OCI-M2 (cell line): ENCODE data around the gene JMJD1C.

ENCODE experiments used
- DNase-seq: peaks from one replicate; lab custom pipeline; 2025; ENCODE audit not compliant: unreplicated experiment; lab: John Stamatoyannopoulos, UW

Gene JMJD1C

DNA sequence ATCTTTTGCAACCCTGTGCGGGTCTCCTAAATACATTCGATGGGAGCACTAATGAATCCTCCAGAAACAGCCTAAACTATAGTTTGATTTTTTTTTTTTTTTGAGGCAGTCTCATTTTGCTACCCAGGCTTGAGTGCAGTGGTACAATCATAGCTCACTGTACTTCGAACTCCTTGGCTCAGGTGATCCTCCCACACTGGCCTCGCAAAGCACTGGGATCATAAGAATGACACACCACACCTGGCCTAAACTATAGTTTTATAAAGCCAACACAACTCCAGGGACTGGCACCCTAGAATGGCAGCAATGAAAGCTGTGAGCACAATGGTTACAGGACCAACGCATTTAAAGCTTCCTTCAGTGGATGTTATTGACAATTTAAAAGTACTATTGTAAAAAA, 14.5 kb upstream of the JMJD1C start:
- no peak for DNase-seq

DNA sequence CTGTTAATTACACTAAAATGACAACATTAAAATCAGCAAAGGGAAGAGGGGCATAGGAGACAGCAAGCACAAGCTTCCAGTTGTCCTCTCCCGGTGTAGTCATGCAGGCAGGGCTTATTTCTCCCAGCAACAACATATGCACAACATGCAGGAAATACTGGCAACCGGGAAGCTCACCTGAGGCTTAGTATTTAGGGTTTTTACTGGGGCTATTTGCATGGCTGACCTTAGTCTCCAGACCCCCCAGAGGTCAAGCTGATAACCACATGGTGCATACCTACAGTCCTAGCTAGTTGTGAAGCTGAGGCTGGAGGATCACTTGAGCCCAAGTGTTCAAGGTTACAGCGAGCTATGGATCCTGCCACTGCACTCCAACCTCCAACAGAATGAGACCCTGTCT, 12.8 kb upstream of the JMJD1C start:
- DNase-seq, result no peak

DNA sequence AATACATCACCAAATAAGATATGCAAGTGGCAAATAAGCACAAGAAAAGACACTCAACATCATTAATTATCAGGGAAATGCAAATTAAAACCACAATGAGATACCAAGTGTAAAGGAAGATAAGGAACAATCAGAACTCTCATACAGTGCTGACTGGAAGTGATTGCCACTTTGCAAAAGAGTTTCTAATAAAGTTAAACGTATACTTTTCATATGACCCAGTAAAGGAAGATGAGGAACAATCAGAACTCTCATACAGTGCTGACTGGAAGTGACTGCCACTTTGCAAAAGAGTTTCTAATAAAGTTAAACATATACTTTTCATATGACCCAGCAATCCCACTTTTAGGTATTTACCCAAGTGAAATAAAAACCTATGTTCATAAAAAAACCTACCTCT, 12.2 kb upstream of the JMJD1C start:
- DNase-seq, result no peak

DNA sequence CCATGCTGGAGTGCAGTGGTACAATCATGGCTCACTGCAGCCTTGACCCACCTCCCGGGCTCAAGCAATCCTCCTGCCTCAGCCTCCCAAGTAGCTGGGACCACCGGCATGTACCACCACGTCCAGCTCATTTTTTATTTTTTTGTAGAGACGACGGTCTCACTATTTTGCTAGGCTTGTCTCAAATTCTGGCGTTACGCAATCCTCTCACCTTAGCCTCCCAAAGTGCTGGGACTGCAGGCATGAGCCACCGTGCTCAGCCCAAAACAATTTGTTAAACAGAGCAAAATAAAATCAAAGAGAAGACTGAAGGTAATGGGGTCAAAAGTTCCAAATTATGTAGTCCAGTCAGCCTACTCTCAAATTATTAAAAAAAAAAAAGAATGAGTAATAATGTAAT, 8.7 kb upstream of the JMJD1C start:
- no peak for DNase-seq

DNA sequence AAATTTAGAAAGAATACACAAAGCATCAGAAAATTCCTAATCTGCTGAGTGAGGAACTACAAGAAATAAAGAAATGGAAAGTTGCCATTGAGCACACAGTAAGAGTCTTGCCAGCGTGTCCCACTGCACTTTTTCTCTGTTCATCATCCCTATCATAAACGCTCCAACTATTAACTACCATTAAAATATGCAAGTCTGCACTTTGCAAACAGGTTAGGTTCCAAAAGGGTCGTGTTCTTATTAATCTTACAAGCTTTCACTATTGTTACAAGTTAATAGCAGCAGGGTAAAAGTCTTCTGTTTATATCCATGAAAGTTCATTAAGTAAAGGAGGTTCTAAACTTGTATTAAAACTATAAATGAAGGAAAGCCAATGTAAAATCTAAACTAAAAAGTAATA, 5.2 kb upstream of the JMJD1C start:
- DNase-seq, result no peak

DNA sequence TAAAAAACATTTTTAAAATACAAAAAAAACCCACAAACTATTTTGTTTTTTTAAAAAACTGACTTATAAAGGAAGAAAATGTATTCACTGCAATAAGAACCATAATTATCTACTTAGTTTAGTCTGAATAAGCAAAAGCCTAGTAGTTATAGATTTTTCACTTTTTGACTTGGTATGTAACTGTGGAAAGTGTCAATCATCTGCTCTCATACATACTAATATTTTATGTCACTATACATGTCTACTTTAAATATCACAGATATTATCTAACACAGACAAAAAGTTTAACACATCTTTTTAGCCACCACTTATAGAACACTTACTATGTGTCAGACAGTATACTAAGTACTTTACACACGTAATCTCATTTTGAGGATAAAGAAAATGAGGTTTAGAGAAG, 3.2 kb upstream of the JMJD1C start:
- DNase-seq, result no peak

DNA sequence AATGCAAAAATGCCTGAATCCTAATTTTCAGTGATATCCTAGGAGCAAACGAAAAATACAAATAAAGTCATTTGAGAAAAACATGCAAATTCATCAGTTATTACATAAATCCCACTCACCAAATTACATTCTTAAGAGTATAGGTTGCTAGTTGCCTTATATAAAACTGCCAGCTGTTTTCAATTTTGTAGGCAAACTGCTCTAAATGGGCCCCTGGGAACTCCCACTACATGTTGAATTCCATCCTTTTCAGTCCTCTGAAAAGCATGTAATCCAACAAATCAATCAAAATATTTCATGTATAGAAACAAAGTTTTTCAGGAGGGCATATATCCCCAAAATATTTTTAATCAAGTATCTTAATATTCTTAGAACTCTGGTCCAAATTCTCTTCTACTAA, 2.1 kb upstream of the JMJD1C start:
- no peak for DNase-seq

DNA sequence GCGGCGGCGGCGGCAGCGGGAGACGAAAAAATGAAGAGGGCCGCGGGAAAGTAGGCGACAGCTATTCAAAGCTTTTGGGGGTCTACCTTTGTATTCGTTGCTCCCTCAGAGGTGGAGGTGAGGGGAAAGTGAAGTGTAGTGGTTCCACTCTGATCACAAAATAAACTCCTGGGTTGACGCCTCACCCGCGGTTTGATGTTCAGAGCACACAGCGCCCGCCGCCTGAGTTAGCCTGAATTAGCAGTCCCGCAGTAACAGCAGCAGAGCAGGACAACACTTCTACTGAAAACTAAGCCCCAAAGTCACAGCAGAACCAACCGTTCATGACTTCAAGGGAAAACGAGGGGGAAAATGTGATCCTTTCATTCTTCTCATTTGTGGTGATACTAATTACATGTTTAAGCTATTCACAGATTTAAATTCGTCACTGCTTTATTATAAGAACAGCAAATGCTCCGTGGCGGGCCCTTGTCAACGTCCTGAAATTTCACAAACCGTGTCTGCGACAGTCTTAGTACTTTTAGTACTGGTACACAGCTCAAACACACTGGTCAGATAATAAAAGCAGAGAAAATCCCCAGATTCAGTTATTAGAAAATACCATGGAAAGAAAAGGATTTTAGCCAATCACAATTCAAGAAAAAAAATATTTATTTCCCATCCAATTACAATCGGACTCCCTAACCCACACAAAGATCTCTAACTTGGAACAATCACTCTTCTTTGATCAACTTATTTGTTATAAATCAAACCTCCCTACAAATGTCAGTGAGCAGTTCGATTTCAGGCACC, 563 bp upstream of the JMJD1C start:
- DNase-seq, result no peak

DNA sequence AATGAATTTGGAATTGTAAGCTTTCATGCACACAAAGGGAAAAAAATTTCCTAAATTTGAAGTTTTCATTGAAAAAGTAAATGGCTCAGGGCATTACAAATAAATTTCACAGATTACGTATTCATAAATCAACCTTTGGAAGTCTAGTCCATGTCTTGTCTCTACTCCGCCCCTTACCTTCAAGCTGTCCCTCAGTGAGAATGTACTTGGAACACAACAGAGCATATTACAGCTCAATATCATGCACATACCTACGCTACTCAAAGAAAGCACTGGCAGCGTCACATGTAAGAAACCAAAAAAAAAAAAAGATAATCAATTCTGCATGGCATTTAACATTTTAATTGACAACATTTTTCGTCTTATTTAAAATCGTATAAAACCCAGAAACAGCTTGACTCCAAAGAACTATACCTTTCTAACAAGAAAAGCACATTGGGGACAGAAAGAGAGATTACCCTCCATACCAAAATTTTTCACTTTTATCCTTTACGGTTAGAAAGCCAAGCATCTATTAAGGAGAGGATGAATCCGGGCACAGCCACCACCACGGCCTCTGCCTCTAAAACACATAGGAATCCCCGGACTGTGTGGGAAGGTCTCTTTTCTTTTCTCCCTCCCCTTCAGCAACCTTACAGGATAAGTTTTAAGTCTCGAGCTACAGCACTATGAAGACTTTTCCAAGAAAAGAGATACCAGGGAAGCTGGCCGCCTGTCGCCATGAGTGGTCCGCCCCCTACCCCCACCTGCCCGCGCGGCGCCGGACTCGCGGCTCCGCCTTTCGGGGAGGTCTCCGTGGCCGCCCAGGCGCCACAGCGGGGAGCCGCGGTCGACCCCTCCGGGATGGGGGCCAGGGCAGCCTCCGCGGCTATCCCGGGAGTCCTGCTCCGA, 1.1 kb downstream of the JMJD1C start:
- DNase-seq, result no peak

DNA sequence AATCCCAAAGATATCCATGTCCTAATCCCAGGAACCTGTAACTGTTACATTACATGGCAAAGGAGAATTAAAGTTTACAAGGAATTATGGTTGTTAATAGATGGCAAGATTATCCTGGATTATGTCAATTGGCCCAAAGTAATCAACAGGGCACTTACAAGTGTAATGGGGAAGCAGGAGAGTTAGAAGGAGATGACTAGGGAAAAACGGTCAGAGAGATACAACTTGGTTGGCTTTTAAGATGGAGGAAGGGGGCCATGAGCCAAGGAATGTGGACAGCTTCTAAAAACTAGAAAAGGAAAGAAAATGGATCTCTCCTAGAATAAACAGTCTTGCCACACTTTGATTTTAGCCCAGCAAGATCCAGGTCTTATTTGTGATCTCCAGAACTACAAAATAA, 3.3 kb downstream of the JMJD1C start:
- no peak for DNase-seq

DNA sequence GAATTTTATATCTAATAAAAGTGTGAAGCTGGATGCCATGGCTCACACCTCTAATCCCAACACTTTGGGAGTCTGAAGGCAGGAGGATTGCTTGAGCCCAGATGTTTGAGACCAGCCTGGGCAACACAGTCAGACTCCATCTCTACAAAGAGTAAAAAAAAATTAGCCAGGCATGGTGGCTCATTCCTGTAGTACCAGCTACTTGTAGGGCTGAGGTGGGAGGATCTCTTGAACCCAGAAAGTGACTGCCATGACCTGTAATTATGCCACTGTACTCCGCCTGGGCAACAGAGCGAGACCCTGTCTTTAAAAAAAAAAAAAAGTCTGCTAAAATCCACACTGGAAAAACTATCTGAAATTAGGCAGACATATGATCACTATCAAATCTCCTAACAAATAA, 7.6 kb downstream of the JMJD1C start:
- no peak for DNase-seq

DNA sequence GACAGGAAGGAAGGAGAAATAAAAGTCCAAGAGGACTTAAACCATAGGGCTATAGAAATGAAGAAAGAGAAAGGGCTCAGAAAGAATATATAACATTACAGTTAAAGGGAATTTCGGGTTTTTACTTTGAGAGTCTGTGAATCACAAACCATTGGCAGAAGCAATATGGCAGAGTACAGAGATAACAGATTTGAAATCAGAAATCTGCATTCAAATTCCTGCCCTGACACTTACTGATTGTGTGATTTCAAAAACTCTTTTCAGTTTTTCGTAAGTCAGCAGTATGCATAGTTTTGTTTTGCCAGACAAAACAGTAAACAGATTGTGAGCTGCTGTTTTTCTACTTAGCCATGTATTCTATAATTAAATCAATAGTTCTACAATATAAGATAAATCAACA, 8.2 kb downstream of the JMJD1C start:
- DNase-seq, result no peak

DNA sequence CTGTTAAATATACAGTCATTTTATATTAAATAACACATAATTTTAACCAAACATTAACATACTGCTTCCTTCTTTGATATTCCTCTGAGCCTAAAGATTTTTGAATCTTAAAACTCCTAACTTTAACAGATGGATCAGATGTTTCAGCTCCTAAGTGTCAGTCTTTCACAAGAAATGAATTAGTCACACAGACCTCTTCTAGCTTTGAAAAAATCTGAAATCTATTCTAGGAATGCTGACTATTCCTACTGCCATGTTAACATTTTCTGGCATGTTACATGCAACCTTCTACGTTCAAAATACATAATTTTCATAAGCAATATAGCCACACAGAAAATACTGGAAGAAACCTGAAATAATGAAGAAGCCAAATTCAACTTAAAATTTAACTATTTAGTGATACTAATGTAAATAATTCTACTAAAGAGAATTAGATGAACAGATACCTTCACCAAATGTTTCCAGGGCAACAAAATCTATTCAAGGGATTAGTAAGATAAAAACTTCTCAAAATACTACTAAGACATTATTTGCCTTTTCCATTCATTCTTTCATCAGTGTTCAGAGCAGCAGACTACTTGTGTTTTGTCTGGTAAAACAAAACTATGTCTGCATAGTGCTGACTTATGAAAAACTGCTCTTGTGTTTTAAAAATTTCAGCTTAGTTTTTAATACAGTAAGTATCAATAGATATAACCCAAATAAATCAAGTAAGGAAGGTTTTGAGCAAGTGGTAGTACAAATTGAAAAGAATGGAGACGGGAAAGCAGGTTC, 9.2 kb downstream of the JMJD1C start:
- no peak for DNase-seq

DNA sequence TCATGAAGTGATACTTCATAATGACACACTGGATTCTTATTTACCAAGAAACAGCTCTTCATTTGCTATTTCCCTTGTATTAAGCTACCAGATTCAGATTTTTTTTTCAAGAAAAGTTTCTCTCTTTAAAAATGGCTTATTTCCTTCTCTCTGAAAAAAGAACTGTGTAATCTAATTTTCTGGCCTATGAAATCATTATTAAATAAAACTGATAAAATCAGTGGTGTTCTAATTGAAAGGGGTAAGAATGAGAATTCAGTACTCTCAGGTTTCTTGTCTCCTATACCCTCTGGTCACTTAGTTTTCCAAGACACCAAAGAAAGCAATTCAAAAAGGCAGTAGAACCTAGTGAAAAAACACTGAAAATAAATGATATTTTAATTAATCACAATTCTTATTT, 10.3 kb downstream of the JMJD1C start:
- no peak for DNase-seq

DNA sequence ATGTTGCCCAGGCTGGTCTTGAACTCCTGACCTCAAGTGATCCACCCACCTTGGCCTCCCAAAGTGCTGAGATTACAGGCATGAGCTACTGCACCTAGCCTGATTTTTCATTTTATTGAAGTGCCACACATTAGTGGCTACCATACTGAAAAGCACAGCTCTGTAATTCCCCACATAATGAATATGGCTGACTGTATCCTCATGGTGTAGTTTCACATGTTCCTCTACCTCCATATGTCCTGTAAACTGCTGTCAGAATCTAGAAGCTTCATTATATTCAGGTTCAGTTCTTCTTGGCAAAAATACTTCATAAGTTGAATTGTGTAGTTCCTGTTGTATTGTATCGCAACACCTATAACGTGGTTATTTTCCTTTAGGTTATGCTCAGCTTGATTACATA, 11.1 kb downstream of the JMJD1C start:
- no peak for DNase-seq

DNA sequence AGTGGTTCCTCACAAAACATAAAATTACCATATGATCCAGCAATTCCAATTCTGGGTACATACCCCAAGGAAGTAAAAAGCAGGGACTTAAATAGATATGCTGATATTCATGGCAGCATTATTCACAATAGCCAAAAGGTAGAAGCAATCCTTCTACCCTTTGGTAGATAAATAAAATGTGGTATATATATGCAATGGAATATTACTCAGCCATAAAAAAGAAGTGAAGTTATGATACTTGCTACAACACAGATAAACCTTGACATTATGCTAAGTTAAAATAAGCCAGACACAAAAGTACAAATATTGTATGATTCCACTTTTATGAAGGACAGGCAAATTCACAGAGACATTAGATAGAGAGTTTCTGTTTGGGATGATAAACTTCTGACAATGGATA, 13.3 kb downstream of the JMJD1C start:
- DNase-seq, result no peak

DNA sequence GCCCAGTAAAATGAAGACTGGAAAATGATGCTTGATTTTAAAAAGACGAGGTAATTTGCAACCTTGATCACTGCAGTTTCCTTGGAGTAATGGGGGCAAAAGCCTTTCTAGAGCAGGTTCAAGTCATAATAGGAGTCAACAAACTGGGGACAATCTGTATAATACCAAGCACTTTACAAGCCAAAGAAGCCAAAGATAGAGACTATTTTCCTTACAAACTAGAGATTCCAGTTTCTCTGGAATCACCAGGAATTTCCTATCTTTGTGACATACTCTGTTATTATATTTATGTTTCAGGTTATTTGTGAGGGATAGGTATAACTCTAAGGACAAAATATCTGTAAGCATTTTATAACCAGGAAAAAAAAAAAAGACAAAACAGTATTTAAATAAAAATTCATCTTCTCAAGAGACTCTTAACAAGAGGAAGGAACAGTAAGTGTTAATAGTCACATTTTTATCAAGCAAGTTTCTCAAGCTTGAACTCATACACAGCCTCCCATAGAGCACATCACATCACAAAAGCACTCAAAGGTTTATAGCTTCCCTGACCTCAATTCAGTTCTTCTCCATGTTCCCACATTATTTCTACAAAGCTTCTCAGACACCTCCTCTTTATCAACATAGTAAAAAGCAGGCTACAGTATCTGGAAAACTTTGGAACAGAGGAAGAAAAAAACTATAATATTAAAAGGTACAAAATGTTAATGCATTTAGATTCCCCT, 18.9 kb downstream of the JMJD1C start:
- no peak for DNase-seq

DNA sequence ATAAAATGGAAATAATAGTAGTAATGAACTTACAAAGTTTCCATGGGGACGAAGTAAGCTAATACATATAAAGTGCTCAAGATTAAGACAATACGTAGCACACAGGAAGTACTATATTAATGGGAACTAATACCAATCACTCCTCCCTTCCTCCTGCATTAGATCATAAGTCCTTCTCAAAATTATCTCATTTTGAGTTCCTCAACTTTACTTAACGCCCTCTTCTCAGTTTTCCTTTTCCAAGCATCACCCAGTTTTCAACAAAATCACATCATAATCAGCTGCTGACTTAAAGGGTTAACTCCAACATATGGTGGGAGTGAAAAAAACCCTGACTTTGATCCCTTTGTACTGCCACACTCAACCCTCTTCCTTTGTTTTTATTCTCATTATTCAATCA, 24.4 kb downstream of the JMJD1C start:
- DNase-seq, result no peak

DNA sequence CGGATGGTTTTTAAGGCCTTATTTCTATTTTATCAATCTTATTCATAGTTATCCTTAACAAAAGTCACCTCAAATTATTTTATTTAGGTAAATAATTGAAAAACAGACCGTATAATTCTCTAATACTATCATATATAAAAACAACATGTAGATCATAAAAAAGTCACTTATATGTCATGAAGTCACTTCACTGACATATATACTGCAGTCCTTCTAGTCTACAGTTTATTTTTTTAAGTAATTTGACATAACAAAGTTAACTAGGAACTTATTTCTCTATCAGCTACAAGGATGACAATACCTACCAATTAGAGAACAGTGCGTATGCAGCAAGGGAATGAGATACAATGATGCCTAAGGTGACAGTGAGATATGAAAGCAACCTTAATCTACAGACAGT, 26.2 kb downstream of the JMJD1C start:
- DNase-seq, result no peak

DNA sequence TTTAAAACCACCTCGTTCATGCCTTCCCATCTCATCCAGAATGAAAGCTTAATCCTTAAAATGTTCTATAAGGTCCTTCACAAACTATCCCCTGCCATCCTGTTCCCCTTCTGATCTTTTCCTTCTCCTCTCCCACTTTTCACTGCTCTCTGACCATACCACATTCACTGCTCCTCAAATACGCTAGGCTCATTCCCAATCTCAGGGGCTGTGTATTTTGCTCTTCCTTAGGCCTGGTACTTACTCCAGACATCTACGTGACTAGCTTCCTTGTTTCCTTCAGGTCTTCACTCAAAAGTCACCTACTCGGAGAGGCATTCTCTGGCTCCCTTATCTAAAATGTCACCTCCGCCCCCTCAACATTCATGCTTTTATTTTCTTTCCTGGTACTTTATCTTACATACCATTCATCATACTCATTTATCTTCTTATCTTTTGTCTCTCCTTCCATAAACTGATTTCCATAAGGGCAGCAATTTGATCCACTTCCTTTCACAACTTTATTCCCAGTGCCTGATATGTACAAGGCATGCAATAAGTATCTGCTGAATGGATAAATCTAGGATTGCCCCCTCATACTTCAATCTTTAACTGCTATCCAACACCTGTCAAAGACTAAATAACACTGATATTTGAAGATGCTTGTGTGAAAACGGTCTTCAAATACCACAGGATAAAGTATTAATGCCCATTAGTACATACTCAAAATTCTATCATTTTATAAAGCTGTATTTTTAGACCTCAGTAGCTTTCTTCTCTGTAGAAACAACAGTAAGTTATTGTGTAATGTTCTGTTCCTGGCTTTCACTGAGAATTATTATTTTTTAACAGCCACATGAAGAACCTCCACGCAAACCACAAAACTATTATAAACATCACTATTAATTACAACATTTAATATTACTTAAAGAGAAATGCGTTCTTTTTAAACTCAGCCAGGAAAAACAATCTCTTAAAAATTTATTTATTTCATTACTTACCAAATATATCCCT, 27.0 kb downstream of the JMJD1C start:
- DNase-seq, result no peak
